ENCODE measurements around the gene HSPA12B. TPM values are rescaled to one million over a fixed set of nuclear protein-coding genes. Genes with fewer than 3 reads are reported as not detected.

Gene HSPA12B
- total RNA-seq, 1 donor from 2014 or later: 21.6 TPM

DNA sequence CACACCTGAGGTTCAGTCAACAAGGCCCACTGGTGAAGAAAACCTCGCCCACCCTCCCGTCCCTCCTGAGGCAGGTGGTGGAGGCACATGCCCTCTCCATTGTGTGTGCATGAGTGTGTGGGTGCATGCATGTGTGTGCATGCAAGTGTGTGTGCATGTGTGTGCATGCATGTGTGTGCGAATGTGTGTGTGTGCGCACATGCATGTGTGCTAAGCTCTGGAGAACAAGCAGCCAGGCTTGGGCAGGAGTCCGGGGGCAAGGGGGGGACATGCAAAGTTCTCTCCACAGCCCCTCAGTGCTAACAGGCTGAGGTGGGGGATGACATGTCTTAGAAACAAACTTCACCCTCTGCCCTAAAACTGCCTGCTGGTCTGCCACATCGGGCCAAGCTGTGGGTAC, 3.1 kb upstream of the HSPA12B start:
- Histone ChIP-seq H3K27me3 (no peaks in the 10 kb centered on the region), H3K9me3 (no peaks in the 10 kb centered on the region), H3K4me1 (peaks cover 34% of the 10 kb centered on the region), H3K36me3 (no peaks in the 10 kb centered on the region), H3K27ac (no peak overlapping the region), H3K4me3 (no peak overlapping the region)
- no peak for DNase-seq (ENCODE audit: extremely low spot score in 2 of 2)
- TF ChIP-seq POLR2AphosphoS5 (IDR thresholded peaks at IDR 0.05; ENCODE audit: insufficient read depth in 1 of 2, low read depth in 1 of 2) (no peak), POLR2A (IDR thresholded peaks at IDR 0.05) (no peak), CTCF (IDR thresholded peaks at IDR 0.05) (no peak)
- intact Hi-C loops (cut with DNase I): no loop called here

DNA sequence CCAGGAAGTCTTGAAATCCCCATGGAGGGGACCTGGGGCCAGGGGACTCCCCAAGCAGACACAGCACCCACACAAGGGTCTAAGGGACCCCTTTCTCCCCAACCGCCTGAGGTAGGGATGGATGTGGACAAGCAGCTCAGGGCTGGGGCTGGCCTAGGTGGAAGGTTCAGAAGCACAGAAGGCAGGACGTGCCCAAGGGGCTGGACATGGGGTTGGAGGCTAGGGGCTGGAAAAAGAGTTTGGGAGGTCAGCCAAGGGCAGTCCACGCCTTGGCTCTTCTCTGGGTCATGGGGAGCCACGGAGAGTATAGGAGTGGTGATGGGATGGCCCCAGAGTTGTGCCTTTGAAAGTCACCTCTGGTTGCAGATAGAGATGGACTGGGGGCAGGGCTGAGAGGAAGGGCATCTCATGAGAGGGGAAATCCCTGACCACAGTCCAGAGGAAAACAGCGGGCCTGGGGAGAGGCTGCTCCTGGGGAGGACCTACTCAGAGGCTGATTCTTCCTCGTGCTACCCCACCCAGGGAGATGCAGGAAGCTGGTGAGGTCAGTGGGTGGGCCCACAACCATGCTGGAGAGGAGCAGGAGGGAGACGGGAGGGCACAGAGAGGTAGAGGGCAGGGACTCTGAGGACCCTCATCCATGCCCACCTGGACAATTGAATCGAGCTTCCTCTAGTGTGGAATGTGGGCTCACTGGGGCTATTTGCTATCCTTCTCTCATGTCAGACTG, 2.5 kb upstream of the HSPA12B start:
- TF ChIP-seq CTCF (IDR thresholded peaks at IDR 0.05): no peak
- TF ChIP-seq POLR2A (IDR thresholded peaks at IDR 0.05): no peak
- H3K4me3 ChIP-seq: no peak overlapping the region
- no peak overlapping the region for H3K27ac ChIP-seq
- intact Hi-C loops (cut with DNase I): no loop called here
- H3K27me3 ChIP-seq: no peaks in the 10 kb centered on the region
- no peaks in the 10 kb centered on the region for H3K9me3 ChIP-seq
- no peaks in the 10 kb centered on the region for H3K36me3 ChIP-seq
- no peak for DNase-seq (ENCODE audit: extremely low spot score in 2 of 2)
- H3K4me1 ChIP-seq: peaks cover 38% of the 10 kb centered on the region

DNA sequence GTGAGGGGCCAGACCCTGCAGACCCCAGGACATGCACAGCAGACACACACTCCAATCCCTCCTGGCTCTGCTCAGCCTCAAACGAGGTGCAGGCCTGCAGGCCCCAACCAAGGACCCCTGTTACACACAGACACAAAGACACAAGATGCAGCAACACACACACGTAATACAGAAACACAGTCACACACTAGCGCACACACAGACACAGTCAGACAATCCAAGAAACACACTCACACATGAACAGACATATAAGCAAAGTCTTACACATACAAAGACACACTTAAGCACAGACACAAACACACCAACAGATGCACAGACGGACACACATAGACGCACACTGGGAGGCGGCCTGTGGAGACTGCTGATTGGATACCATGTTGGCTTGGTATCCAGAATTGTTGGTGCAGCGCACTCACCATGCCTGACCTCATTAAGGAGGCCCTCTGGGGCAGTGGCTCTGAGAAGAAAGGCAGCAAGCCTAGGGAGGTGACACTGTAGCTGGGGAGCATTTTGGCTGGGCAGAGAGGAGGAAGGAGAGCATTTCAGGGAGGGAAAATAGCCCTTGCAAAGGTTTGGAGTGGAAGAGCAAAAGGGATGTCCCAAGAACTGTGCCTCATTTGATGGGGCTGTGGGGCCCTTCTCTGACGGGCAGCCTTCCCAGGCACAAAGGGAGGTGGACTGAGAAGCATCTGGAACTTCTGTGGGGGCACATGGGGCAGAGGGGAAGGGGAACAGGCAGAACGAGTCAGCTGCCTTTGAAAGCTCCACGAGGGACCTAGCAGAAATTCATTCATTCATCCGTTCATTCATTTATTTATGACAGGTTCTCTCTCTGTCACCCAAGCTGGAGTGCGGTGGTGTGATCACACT, 1.4 kb upstream of the HSPA12B start:
- Histone ChIP-seq H3K9me3 (no peaks in the 10 kb centered on the region), H3K4me3 (no peak overlapping the region), H3K27ac (peak overlapping the region; percentile 63), H3K4me1 (peaks cover 45% of the 10 kb centered on the region), H3K36me3 (no peaks in the 10 kb centered on the region), H3K27me3 (no peaks in the 10 kb centered on the region)
- TF ChIP-seq CTCF (IDR thresholded peaks at IDR 0.05): no peak
- TF ChIP-seq POLR2A (IDR thresholded peaks at IDR 0.05): no peak
- TF ChIP-seq POLR2AphosphoS5 (IDR thresholded peaks at IDR 0.05; ENCODE audit: insufficient read depth in 1 of 2, low read depth in 1 of 2): no peak
- DNase-seq (ENCODE audit: extremely low spot score in 2 of 2): no peak
- intact Hi-C loops (cut with DNase I): no loop called here

GRCh38 chr20:3731944-3732326, 550 bp upstream of the HSPA12B start:
- peak overlapping the region; percentile 14 to 53 for H3K4me3 ChIP-seq
- H3K36me3 ChIP-seq: no peaks in the 10 kb centered on the region
- no peak for TF ChIP-seq POLR2A (IDR thresholded peaks at IDR 0.05)
- no peak for TF ChIP-seq POLR2AphosphoS5 (IDR thresholded peaks at IDR 0.05; ENCODE audit: insufficient read depth in 1 of 2, low read depth in 1 of 2)
- no peak for TF ChIP-seq CTCF (IDR thresholded peaks at IDR 0.05)
- peaks cover 47% of the 10 kb centered on the region for H3K4me1 ChIP-seq
- peak overlapping the region; percentile 63 for H3K27ac ChIP-seq
- intact Hi-C loops (cut with DNase I): no loop called here
- H3K27me3 ChIP-seq: no peaks in the 10 kb centered on the region
- no peak for DNase-seq (ENCODE audit: extremely low spot score in 2 of 2)
- no peaks in the 10 kb centered on the region for H3K9me3 ChIP-seq

All from vagina (tissue), 2 donors.